PC-3 (cell line): ENCODE data around the gene CYP20A1.
"Not testable (repeated sequence)": the region's sequence is repeated elsewhere in the genome, so short reads cannot be mapped to it uniquely, and the experiment has no call there.

Source experiments
- CTCF ChIP-seq: fragments of 300-600 bp; sonication (generic); conservative IDR thresholded peaks from 2 replicates; pipeline ENCODE4 v1.5.1; 2017; ENCODE audit warnings: antibody characterized with exemption, low read depth, mild to moderate bottlenecking, low read length
- EZH2 ChIP-seq: fragments of 300-600 bp; sonication (generic); IDR thresholded peaks from one replicate; pipeline ENCODE4 v1.6.1; 2017; ENCODE audit warnings: antibody characterized with exemption, mild to moderate bottlenecking, low read length; ENCODE audit not compliant: unreplicated experiment
- EZH2phosphoT487 ChIP-seq: fragments of 300-600 bp; sonication (generic); IDR thresholded peaks from 2 replicates; pipeline ENCODE4 v1.6.1; 2018; ENCODE audit warnings: mild to moderate bottlenecking, antibody characterized with exemption, low read length, borderline replicate concordance

GRCh38 chr2:203302586-203302985 lies 63.8 kb downstream of the CYP20A1 start:
- TF ChIP-seq CTCF, EZH2, EZH2phosphoT487: not testable (repeated sequence)
